Erythroblast (primary cell): ENCODE data around the gene RUSC1.

Source experiments
- GATA1 ChIP-seq: IDR thresholded peaks from 2 replicates; pipeline ENCODE4 v1.6.1; 2011; ENCODE audit warnings: low read depth, mild to moderate bottlenecking, control low read depth, low read length, moderate library complexity
- POLR2A ChIP-seq: IDR thresholded peaks from 2 replicates; pipeline ENCODE4 v1.6.1; 2011; ENCODE audit warnings: mild to moderate bottlenecking, low read length

DNA sequence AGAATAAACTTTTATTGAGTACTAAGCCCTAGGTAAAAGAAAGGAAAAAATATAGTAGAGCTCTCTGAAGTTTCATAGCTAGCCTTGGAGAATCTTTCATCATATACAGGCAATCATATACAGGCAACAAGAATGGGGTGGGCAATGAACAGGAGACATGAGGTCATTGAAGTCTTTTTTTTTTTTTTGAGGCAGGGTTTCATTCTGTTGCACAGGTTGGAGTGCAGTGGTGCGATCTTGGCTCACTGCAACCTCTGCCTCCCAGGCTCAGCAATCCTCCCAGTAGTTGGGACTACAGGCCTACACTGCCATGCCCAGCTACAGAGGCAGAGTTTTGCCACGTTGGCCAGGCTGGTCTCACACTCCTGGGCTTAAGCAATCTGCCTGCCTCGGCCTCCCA, 22.1 kb downstream of the RUSC1 start:
- no peak for TF ChIP-seq POLR2A
- no peak for TF ChIP-seq GATA1
